Measurements from ENCODE around the gene SLC22A3.
A peak's percentile ranks its signal among the peaks of the same experiment; 100 is the strongest.
"Not testable (repeated sequence)": the region's sequence is repeated elsewhere in the genome, so short reads cannot be mapped to it uniquely, and the experiment has no call there.

SLC22A3 gene

GRCh38 chr6:160374836-160375560 is 26.8 kb downstream of the SLC22A3 start:
- no peak for DNase-seq

GRCh38 chr6:160375561-160375949 is 27.4 kb downstream of the SLC22A3 start:
- DNase-seq: no peak

GRCh38 chr6:160376445-160376844 is 28.3 kb downstream of the SLC22A3 start:
- no peak for DNase-seq

- no peak for DNase-seq
Measured at GRCh38 chr6:160378218-160378617, 30.0 kb downstream of the SLC22A3 start.

GRCh38 chr6:160378882-160379281 is 30.7 kb downstream of the SLC22A3 start:
- DNase-seq: no peak

- no peak for DNase-seq
Measured at GRCh38 chr6:160379466-160379865, 31.3 kb downstream of the SLC22A3 start.

- DNase-seq: no peak
Measured at GRCh38 chr6:160382946-160383345, 34.8 kb downstream of the SLC22A3 start.

GRCh38 chr6:160386869-160387530 is 38.8 kb downstream of the SLC22A3 start:
- DNase-seq: no peak

GRCh38 chr6:160387916-160388643 is 39.9 kb downstream of the SLC22A3 start:
- DNase-seq: no peak

GRCh38 chr6:160388922-160389321 is 40.7 kb downstream of the SLC22A3 start:
- no peak for DNase-seq

GRCh38 chr6:160391419-160392116 is 43.4 kb downstream of the SLC22A3 start:
- no peak for DNase-seq

- DNase-seq: not testable (repeated sequence)
Measured at GRCh38 chr6:160393442-160393841, 45.3 kb downstream of the SLC22A3 start.

GRCh38 chr6:160393891-160394653 is 45.9 kb downstream of the SLC22A3 start:
- no peak for DNase-seq

- DNase-seq: no peak
Measured at GRCh38 chr6:160394654-160395035, 46.5 kb downstream of the SLC22A3 start.

- no peak for DNase-seq
Measured at GRCh38 chr6:160395187-160395586, 47.0 kb downstream of the SLC22A3 start.

- DNase-seq: no peak
Measured at GRCh38 chr6:160396292-160396691, 48.1 kb downstream of the SLC22A3 start.

- DNase-seq: peak; percentile 23
Measured at GRCh38 chr6:160398674-160399271, 50.6 kb downstream of the SLC22A3 start.

- no peak for DNase-seq
Measured at GRCh38 chr6:160400446-160400845, 52.3 kb downstream of the SLC22A3 start.

- no peak for DNase-seq
Measured at GRCh38 chr6:160408528-160408927, 60.4 kb downstream of the SLC22A3 start.

- no peak for DNase-seq
Measured at GRCh38 chr6:160412993-160413392, 64.8 kb downstream of the SLC22A3 start.

- no peak for DNase-seq
Measured at GRCh38 chr6:160417146-160417545, 69.0 kb downstream of the SLC22A3 start.

GRCh38 chr6:160417550-160417949 is 69.4 kb downstream of the SLC22A3 start:
- DNase-seq: no peak

Measured in activated CD4-positive, alpha-beta T cell treated with anti-CD3 and anti-CD28 coated beads, Interleukin-2, Interleukin-6, amounts not matched to agents 100 ng/mL and 50 ng/mL, durations not matched to agents 16 hours and 8 hours (primary cell).